HT-29 (cell line): ENCODE results near the gene MRPL14. TPM values are rescaled to one million over a fixed set of nuclear protein-coding genes. Genes with fewer than 3 reads are reported as not detected.

Source experiments
- DNase-seq: peaks from one replicate; pipeline ENCODE4 v3.0.0-alpha.2; 2015; ENCODE audit warnings: low spot score
- total RNA-seq: library from RNA; depleted of rRNA; stranded (reverse); fragments of >200 nt; shearing (Covaris generic); gene quantifications from 2 replicates; pipeline ENCODE4 v1.2.3, GENCODE V29; 2014

MRPL14 gene
- total RNA-seq, 1 experiment from 2014 or later: 160 TPM

DNA sequence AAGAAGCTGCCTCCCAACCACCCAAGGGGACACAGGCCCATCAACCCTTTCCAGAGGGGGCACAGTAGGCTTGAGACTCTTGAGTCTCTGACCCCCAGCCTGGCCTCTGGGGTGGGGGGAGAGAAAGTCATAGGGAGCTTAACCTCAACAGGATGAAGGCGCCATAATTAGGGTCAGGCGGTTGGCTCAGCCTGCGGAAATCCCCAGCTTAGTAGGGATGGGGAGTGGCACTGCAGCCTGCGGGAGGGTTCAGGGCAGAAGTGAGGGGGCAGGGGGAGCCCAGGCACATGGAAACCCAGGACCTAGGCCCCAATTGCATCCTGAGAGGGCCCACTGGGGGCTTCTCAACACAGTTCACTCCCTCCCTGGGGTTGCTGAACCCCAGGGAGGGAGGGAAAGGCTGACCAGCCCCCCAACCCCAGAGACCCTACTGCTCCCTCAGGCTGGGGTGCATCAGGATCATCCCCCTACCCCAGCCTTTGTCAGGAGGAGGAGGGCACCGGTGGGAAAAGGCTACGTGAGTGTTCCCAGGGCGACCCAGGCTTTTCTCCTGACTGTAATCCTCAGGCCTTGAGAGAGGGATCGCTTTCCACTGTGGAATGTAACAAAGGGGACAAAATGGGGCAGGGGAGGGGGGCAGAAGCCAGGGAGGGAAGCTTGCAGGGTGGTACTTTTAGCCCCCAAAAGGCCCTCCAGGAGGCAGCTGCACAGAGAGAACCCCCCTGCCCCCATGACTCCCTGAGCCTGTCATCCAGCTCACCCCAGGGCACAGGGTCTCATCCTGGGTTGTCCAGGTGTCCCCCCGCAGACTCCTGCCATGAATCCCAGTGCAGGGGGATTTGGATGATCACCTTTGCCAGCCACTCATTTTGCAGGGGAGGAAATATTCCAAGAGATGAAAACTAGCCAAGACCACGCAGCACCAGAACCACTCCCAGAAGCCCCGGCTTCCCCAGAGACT, 46.4 kb downstream of the MRPL14 start:
- no peak for DNase-seq

DNA sequence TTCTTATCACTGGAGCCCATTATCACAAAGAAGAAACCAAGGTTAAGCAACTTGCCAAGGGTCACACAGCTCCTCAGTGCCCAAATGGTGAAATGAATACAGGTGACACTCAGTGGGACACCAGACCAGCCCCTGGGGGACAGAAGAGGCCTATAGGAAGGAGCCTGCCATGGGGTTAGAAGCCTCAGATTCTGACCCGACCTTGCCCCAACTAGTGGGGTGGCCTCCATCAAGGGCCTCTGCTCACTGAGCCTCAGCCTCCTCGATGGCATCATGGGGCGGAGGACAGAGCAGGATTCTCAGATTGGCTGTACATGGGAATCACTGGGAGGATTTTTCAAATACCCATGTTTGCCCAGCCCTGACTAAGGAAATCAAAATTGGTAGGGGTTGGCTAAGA, 47.6 kb downstream of the MRPL14 start:
- DNase-seq: no peak

- DNase-seq: peak; percentile 90
Measured at GRCh38 chr6:44078827-44079671, 48.2 kb downstream of the MRPL14 start.

DNA sequence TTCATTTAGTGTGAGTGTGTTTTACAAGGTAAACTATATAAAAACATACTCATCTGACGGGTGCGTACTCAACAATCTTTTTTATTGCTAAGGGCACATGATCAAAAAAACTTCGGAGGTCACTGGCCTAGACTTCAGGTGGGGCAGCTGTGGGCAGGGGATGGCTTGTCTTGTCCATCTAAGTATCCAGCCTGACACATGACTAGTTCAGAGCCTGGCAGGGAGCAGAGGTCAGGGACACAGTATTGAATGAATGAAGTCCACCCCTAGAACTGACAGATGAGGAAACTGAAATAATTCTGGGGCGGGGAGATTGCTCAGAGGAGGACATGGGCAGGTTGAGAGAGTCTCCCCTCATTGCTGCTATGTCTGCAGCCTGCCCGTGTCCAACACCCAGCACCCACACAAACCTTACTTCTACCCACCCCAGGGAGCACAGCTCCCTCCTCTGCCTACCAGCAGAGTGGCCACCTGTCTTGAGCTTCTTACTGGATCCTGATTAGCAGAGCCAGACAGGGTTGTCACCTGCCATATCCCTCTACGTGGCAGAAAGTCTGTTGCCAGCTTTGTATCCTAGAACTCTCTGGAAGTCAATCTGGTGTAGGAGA, 48.9 kb downstream of the MRPL14 start:
- no peak for DNase-seq

DNA sequence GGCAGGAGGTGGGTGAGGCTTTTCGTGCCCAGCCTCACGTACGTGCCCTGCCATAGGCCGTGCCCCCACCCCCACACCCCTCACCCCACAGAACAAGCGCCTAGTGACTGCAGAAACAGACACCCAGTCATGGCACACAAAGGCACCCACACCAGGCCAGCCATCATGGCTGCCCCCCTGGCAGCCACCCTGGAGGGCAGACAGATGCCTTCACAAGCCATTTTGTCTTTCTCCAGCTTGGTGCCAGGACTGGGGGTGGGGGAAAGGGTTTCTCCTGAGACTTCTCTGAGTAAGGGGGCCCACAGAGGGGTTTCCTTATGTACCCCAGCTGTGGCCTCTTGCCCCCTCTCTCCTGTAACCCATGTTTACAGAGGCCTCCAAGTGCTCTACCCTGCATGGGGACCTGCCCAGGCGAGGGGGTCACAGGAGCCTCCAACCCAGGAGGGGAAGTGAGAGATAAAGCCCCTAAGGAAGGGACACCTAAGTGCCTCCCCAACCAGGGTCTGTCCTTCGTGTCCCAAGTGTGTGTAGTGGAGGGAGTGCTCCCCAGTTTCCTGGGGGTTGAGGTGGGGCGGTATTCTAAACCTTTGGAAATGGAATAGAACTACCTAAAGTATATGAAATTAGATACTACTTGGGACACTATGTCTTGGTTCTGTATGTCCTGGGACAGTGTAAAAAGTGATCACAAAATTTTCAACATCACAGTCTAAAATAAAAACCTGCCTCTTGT, 49.9 kb downstream of the MRPL14 start:
- DNase-seq: no peak

DNA sequence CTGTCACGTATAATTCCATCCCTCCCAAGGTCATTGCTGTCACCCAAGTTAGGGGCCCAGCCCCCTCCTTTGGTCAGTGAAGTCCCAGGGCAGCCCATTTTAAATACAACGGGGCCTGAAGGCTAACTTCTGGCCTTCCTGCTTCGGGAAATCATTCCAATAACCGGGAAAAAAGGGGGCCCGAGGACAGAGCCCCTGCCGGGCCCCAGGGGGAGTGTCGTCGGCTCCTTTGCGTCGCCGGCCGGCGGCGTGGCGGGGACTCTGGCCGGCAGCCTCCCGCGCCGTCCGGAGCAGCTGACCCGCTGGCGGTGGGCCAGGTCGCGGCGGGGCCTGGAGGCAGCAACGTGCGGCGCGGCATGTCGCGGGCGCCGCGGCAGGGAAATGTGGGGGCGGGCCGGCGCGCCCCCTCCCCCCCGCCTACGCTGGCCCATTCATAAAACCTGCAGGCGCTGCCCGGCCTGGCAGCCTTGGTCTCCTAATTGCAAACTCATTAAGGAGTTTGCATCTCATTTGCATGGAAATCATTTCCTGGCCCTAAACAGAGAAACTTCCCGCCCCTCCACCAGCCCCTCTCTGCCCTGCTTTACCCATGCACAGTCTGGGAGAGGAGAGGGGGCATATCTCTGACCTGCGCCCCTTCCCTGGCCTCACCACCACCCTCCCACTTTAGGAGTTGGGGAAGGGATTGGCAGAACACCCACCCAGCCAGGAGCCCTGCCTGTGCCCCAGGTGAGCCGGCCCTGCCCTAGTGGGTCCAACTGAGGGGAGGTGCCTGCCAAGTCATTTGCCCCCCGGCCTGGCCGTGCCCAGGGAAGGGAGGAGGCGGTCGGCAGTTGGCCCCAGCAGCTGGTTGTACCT, 50.7 kb downstream of the MRPL14 start:
- DNase-seq: peak; percentile 12

DNA sequence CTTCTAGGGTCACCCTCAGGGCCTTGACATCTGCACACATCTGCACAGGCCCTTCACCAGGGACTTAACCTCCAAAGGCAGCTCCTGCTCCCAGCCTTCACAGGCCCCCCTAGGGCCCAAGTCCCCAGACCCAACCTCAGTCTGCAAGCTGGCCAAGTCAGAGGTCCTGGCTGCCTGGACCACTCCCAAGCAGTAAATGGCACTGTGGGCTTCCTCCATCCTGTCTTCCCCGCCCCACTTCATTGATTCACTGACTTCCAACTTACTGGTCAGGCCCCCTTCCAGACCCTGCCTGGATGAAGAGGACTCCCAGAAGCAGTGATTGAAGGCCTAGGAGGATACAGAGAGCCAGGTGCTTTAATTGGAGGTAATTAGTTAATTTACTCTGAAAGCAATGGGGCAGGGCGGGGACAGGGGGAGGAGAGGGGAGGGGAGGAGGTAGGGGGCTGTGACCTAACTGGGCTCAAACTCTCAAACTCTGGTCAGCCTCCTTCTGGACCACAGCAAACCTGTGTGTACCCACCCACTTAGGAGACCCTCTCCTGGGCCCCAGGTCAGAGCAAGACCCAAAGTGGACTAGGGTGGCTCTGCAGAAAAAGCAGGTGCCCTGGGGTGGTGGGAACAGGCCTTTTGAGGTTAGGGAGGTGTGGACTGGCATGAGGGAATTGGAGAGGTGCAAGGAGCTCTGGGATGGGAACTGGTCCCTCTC, 51.5 kb downstream of the MRPL14 start:
- no peak for DNase-seq

DNA sequence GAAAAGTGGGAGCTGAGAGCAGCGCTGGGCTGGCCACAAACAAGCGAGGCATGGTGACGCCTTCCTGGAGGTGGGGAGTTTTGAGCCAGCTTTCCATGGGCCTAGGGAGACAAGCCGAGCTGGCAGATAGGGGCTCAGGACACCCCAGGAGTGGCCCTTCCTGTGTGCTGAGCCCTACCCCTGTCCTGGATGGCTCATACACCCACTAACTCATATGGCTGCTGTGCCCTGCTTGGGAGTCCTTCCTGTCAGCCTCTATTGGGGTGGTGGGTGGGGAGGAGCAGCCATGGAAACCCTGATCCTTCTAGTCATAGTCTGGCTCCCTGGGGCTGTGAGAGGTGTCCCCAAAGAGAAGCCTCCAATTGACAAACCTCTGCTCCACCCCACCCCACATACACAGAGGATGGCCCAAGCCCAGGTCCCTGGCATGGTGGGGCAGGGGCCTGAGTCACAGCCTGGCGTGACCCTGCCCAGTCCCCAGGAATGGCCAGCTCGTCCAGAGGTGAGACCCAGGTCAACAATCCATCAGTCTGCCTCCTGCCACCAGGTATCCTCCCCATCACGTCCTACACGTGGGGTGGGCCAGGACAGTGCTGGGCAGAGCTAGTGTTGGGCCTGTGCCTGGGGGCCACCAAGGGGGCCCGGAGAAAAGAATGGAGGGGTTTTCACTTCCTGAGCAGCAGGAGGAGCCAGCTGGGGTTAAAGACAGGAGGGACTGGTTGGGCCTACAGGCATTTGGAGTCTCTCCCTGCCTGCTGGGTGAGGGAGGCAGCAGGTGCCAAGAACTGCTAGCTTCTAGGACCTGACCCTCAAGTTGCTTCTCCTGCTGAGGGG, 52.2 kb downstream of the MRPL14 start:
- DNase-seq: no peak

- DNase-seq: peak; percentile 83
Measured at GRCh38 chr6:44074439-44074812, 52.8 kb downstream of the MRPL14 start.

GRCh38 chr6:44073612-44074438, 53.4 kb downstream of the MRPL14 start:
- DNase-seq: peak; percentile 22

GRCh38 chr6:44072959-44073611, 54.2 kb downstream of the MRPL14 start:
- peak; percentile 50 for DNase-seq

DNA sequence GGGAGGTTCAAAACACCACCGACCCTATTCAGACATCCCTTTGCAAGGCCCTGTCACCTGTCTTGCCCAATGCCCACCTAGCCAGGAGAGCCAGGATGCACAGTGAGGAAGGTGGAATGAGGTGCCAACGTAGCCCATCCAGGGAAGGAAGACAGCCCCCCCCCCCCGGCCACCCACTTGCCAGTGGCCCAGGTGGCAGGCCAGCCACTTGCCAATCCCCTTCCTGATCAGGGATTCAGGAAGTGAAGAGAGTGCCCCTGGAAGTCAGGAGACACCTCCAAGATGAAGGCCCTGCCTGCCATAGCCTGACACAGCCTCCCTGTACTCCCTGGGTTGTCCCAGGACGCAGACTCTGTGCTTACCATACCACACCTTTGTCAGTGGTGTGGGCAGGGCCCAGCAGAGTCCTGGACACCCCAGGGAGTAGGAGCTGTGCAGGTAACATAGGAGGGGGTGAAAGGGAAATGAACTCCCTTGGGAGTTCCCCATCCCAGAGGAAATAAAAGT, 54.7 kb downstream of the MRPL14 start:
- no peak for DNase-seq

DNA sequence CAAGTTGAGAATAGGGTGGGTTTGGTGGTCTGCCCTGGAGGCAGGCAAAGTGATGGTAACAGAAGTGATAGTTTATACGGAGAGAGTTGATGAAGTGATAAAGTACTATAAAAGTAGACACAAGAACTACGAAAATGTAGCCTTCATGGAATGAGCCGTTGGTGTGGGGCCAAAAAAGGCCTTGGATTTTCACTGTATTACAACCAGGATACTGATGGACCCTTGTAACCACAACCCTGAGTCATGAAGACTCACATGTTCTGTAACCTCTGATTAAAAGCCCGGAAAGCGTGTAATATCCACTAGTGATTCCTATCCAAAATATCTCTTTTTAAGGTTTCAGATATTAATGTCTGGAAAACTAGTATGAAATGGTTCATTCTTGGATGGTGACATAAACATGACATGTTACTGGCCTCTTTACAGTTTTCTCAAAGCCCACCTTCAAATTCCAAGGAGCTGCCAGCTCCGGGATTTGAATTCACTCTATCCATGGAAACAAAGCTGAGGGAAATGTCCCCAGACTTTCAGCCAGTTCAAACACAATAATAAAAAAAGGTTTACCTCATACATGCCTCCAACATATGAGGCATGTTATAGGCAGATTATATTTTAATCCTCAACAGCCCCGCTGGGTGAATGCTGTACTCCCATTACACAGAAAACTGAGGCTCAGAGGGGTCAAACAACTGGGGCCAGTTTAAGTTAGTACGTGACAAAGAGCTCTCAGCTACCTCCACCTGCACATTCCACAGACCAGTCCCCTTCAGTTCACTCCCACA, 55.4 kb downstream of the MRPL14 start:
- DNase-seq: no peak

- DNase-seq: no peak
Measured at GRCh38 chr6:44068607-44069296, 58.5 kb downstream of the MRPL14 start.
